Measurements from ENCODE around the gene ALOX15.
"Not testable (repeated sequence)": the region's sequence is repeated elsewhere in the genome, so short reads cannot be mapped to it uniquely, and the experiment has no call there.

The ALOX15 gene

GRCh38 chr17:4645642-4646041 lies 4.2 kb upstream of the ALOX15 start:
- Histone ChIP-seq H3K79me2 (ENCODE audit: control insufficient read depth, low read length) (no peaks in the 10 kb centered on the region), H3K36me3 (ENCODE audit: control insufficient read depth, low read length) (no peaks in the 10 kb centered on the region), H3K9me3 (ENCODE audit: control insufficient read depth, insufficient read depth, low read length) (no peaks in the 10 kb centered on the region), H3K27ac (ENCODE audit: low read depth, low read length) (no peak overlapping the region), H4K20me1 (ENCODE audit: control insufficient read depth, insufficient read depth, low read depth, low read length) (no peaks in the 10 kb centered on the region), H3K4me3 (ENCODE audit: low read length) (no peak overlapping the region), H3K27me3 (ENCODE audit: control insufficient read depth, low read length) (peaks cover 31% of the 10 kb centered on the region), H3K4me2 (ENCODE audit: low read length) (no peak overlapping the region), H3K9me2 (replicated peaks; ENCODE audit: control insufficient read depth, low read length) (no peaks in the 10 kb centered on the region), H3K4me1 (ENCODE audit: control insufficient read depth, low read length) (peaks cover 7% of the 10 kb centered on the region), H3F3A (ENCODE audit: control insufficient read depth, insufficient read depth) (no peaks in the 10 kb centered on the region)
- TF ChIP-seq EZH2phosphoT487 (IDR thresholded peaks at IDR 0.05; ENCODE audit: borderline replicate concordance, low read length) = no peak
- TF ChIP-seq, protein P1, sequence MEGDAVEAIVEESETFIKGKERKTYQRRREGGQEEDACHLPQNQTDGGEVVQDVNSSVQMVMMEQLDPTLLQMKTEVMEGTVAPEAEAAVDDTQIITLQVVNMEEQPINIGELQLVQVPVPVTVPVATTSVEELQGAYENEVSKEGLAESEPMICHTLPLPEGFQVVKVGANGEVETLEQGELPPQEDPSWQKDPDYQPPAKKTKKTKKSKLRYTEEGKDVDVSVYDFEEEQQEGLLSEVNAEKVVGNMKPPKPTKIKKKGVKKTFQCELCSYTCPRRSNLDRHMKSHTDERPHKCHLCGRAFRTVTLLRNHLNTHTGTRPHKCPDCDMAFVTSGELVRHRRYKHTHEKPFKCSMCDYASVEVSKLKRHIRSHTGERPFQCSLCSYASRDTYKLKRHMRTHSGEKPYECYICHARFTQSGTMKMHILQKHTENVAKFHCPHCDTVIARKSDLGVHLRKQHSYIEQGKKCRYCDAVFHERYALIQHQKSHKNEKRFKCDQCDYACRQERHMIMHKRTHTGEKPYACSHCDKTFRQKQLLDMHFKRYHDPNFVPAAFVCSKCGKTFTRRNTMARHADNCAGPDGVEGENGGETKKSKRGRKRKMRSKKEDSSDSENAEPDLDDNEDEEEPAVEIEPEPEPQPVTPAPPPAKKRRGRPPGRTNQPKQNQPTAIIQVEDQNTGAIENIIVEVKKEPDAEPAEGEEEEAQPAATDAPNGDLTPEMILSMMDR (IDR thresholded peaks at IDR 0.05; ENCODE audit: low read depth, low read length, poor library complexity, severe bottlenecking) = no peak

DNA sequence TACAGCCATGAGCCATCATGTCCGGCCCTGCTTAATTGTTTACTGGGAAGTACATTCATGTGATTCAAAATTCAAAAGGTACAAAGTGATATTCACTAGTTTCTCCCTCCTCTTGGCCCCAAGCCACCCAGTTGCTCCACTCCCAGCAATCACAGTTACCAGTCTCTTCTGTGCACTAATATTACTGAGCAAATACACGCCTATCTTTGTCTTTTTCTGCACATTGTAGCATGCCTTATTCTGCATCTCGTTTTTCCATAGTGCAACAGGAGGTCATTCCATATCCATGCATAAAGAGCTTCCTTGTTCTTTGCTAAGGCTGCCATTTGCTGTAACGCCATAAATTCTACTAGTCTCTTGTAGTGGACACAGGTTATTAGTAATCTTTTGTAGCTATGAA lies 2.2 kb upstream of the ALOX15 start:
- no peaks in the 10 kb centered on the region for H3K9me2 ChIP-seq (replicated peaks; ENCODE audit: control insufficient read depth, low read length)
- H3K79me2 ChIP-seq (ENCODE audit: control insufficient read depth, low read length) = no peaks in the 10 kb centered on the region
- no peaks in the 10 kb centered on the region for H3K36me3 ChIP-seq (ENCODE audit: control insufficient read depth, low read length)
- H3K4me3 ChIP-seq (ENCODE audit: low read length) = no peak overlapping the region
- no peaks in the 10 kb centered on the region for H4K20me1 ChIP-seq (ENCODE audit: control insufficient read depth, insufficient read depth, low read depth, low read length)
- H3K4me1 ChIP-seq (ENCODE audit: control insufficient read depth, low read length) = peaks cover 15% of the 10 kb centered on the region
- TF ChIP-seq, protein P1 (IDR thresholded peaks at IDR 0.05; ENCODE audit: low read depth, low read length, poor library complexity, severe bottlenecking) = no peak
- no peak for TF ChIP-seq EZH2phosphoT487 (IDR thresholded peaks at IDR 0.05; ENCODE audit: borderline replicate concordance, low read length)
- no peaks in the 10 kb centered on the region for H3F3A ChIP-seq (ENCODE audit: control insufficient read depth, insufficient read depth)
- no peaks in the 10 kb centered on the region for H3K9me3 ChIP-seq (ENCODE audit: control insufficient read depth, insufficient read depth, low read length)
- no peak overlapping the region for H3K4me2 ChIP-seq (ENCODE audit: low read length)
- no peak overlapping the region for H3K27ac ChIP-seq (ENCODE audit: low read depth, low read length)
- H3K27me3 ChIP-seq (ENCODE audit: control insufficient read depth, low read length) = peaks cover 39% of the 10 kb centered on the region

- Histone ChIP-seq H3K4me3 (ENCODE audit: low read length) (no peak overlapping the region), H3K27me3 (ENCODE audit: control insufficient read depth, low read length) (peaks cover 41% of the 10 kb centered on the region), H3K4me2 (ENCODE audit: low read length) (no peak overlapping the region), H3K79me2 (ENCODE audit: control insufficient read depth, low read length) (no peaks in the 10 kb centered on the region), H3K9me3 (ENCODE audit: control insufficient read depth, insufficient read depth, low read length) (no peaks in the 10 kb centered on the region), H3F3A (ENCODE audit: control insufficient read depth, insufficient read depth) (no peaks in the 10 kb centered on the region), H3K36me3 (ENCODE audit: control insufficient read depth, low read length) (no peaks in the 10 kb centered on the region), H4K20me1 (ENCODE audit: control insufficient read depth, insufficient read depth, low read depth, low read length) (no peaks in the 10 kb centered on the region), H3K9me2 (replicated peaks; ENCODE audit: control insufficient read depth, low read length) (no peaks in the 10 kb centered on the region), H3K27ac (ENCODE audit: low read depth, low read length) (no peak overlapping the region), H3K4me1 (ENCODE audit: control insufficient read depth, low read length) (peaks cover 14% of the 10 kb centered on the region)
- no peak for TF ChIP-seq EZH2phosphoT487 (IDR thresholded peaks at IDR 0.05; ENCODE audit: borderline replicate concordance, low read length)
Observed at GRCh38 chr17:4642286-4642685, 808 bp upstream of the ALOX15 start.

- not testable (repeated sequence) for H3K9me2 ChIP-seq (replicated peaks; ENCODE audit: control insufficient read depth, low read length); H3F3A ChIP-seq (ENCODE audit: control insufficient read depth, insufficient read depth); H3K4me2 ChIP-seq (ENCODE audit: low read length); H3K79me2 ChIP-seq (ENCODE audit: control insufficient read depth, low read length); H3K4me3 ChIP-seq (ENCODE audit: low read length); H4K20me1 ChIP-seq (ENCODE audit: control insufficient read depth, insufficient read depth, low read depth, low read length); H3K9me3 ChIP-seq (ENCODE audit: control insufficient read depth, insufficient read depth, low read length); H3K36me3 ChIP-seq (ENCODE audit: control insufficient read depth, low read length); H3K27ac ChIP-seq (ENCODE audit: low read depth, low read length)
- H3K4me1 ChIP-seq (ENCODE audit: control insufficient read depth, low read length) = peaks cover 28% of the 10 kb centered on the region
- peaks cover 41% of the 10 kb centered on the region for H3K27me3 ChIP-seq (ENCODE audit: control insufficient read depth, low read length)
Observed at GRCh38 chr17:4640569-4641188, 799 bp downstream of the ALOX15 start.

GRCh38 chr17:4639301-4640059 lies 2.0 kb downstream of the ALOX15 start:
- not testable (repeated sequence) for H3K27ac ChIP-seq (ENCODE audit: low read depth, low read length); H3K9me3 ChIP-seq (ENCODE audit: control insufficient read depth, insufficient read depth, low read length); H3K9me2 ChIP-seq (replicated peaks; ENCODE audit: control insufficient read depth, low read length); H4K20me1 ChIP-seq (ENCODE audit: control insufficient read depth, insufficient read depth, low read depth, low read length); H3K36me3 ChIP-seq (ENCODE audit: control insufficient read depth, low read length); H3F3A ChIP-seq (ENCODE audit: control insufficient read depth, insufficient read depth); H3K79me2 ChIP-seq (ENCODE audit: control insufficient read depth, low read length)
- Histone ChIP-seq H3K27me3 (ENCODE audit: control insufficient read depth, low read length) (peaks cover 41% of the 10 kb centered on the region), H3K4me3 (ENCODE audit: low read length) (peak overlapping the region; percentile 54), H3K4me1 (ENCODE audit: control insufficient read depth, low read length) (peaks cover 40% of the 10 kb centered on the region), H3K4me2 (ENCODE audit: low read length) (peak overlapping the region; percentile 61)

DNA sequence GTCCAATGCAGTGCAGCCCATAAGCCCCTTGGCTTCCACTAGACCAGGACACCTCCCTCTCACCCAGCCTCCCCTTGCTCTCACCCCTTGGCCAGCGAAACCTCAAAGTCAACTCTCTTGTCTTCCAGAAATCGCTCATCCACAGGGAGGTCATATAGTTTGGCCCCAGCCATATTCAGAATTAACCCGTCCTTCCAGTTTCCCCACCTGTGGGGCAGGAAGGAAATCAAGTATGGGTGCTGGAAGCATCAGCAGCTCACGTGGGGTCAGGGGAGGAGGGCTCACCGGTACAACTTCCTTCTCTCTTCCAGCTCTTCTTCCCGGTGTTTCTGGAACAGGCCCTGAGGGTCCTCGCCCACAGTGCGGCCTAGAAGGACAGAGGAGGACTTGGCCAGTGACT lies 2.7 kb downstream of the ALOX15 start:
- Histone ChIP-seq H3K4me1 (ENCODE audit: control insufficient read depth, low read length) (peaks cover 47% of the 10 kb centered on the region), H3K4me3 (ENCODE audit: low read length) (peak overlapping the region; percentile 54), H3K4me2 (ENCODE audit: low read length) (peak overlapping the region; percentile 61), H3K27me3 (ENCODE audit: control insufficient read depth, low read length) (peaks cover 37% of the 10 kb centered on the region)
- not testable (repeated sequence) for H3K9me3 ChIP-seq (ENCODE audit: control insufficient read depth, insufficient read depth, low read length); H3F3A ChIP-seq (ENCODE audit: control insufficient read depth, insufficient read depth); H3K79me2 ChIP-seq (ENCODE audit: control insufficient read depth, low read length); H3K36me3 ChIP-seq (ENCODE audit: control insufficient read depth, low read length); H4K20me1 ChIP-seq (ENCODE audit: control insufficient read depth, insufficient read depth, low read depth, low read length); H3K27ac ChIP-seq (ENCODE audit: low read depth, low read length); H3K9me2 ChIP-seq (replicated peaks; ENCODE audit: control insufficient read depth, low read length)
